IMR-90 (cell line): ENCODE measurements around the gene TBCE.

Experiments
- BHLHE40 ChIP-seq: fragments of 150-350 bp; IDR thresholded peaks from 2 replicates; pipeline ENCODE4 v1.6.1; 2016; ENCODE audit warnings: mild to moderate bottlenecking, low read depth, low read length
- CEBPB ChIP-seq: IDR thresholded peaks from 2 replicates; pipeline ENCODE4 v1.6.1; 2012; ENCODE audit warnings: low read depth, low read length, improper control_type of control experiment
- MAZ ChIP-seq: IDR thresholded peaks from 2 replicates; pipeline ENCODE4 v1.6.1; 2012; ENCODE audit warnings: low read depth, mild to moderate bottlenecking, low read length, improper control_type of control experiment, moderate library complexity, borderline replicate concordance
- POLR2A ChIP-seq: IDR thresholded peaks from 2 replicates; pipeline ENCODE4 v1.6.1; 2012; ENCODE audit warnings: mild to moderate bottlenecking, low read depth, low read length
- RFX5 ChIP-seq: IDR thresholded peaks from 2 replicates; pipeline ENCODE4 v1.8.0; 2012; ENCODE audit warnings: low read depth, mild to moderate bottlenecking, low read length, moderate library complexity
- SMC3 ChIP-seq: fragments of 150-350 bp; IDR thresholded peaks from 2 replicates; pipeline ENCODE4 v1.6.1; 2016; ENCODE audit warnings: low read depth, mild to moderate bottlenecking, antibody characterized with exemption, low read length, moderate library complexity
- TF ChIP-seq, protein P1 (sequence below): conservative IDR thresholded peaks from 2 replicates; pipeline ENCODE4 v1.5.1; 2012; ENCODE audit warnings: mild to moderate bottlenecking, low read depth, low read length, improper control_type of control experiment

DNA sequence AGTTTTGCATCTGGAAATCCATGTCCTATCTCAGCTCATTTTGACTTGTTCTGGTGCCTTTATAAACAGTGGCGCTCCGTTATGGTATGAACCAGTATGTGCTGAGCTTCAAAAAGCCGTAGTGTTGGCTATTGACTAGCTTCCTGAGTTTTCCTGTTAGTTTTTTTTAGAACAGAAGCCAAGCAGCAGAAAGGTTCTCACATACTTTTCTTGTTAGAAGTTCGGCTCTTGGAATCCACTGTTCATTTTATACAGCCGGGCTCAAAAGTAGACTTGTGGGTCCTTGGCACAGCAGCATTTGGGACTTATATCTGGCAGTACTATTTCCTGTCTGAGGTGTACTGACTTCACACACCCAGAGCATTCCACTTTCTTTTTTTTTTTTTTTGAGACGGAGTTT, 63.8 kb downstream of the TBCE start:
- TF ChIP-seq MAZ (no peak), RFX5 (no peak), CEBPB (no peak), POLR2A (no peak), BHLHE40 (no peak), SMC3 (no peak)
- TF ChIP-seq, protein P1, sequence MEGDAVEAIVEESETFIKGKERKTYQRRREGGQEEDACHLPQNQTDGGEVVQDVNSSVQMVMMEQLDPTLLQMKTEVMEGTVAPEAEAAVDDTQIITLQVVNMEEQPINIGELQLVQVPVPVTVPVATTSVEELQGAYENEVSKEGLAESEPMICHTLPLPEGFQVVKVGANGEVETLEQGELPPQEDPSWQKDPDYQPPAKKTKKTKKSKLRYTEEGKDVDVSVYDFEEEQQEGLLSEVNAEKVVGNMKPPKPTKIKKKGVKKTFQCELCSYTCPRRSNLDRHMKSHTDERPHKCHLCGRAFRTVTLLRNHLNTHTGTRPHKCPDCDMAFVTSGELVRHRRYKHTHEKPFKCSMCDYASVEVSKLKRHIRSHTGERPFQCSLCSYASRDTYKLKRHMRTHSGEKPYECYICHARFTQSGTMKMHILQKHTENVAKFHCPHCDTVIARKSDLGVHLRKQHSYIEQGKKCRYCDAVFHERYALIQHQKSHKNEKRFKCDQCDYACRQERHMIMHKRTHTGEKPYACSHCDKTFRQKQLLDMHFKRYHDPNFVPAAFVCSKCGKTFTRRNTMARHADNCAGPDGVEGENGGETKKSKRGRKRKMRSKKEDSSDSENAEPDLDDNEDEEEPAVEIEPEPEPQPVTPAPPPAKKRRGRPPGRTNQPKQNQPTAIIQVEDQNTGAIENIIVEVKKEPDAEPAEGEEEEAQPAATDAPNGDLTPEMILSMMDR: no peak
